ENCODE results near the gene SOX1. TPM values are rescaled to one million over a fixed set of nuclear protein-coding genes. Genes with fewer than 3 reads are reported as not detected.

The SOX1 gene
- total RNA-seq, 2 donors from 2014 or later = not detected

DNA sequence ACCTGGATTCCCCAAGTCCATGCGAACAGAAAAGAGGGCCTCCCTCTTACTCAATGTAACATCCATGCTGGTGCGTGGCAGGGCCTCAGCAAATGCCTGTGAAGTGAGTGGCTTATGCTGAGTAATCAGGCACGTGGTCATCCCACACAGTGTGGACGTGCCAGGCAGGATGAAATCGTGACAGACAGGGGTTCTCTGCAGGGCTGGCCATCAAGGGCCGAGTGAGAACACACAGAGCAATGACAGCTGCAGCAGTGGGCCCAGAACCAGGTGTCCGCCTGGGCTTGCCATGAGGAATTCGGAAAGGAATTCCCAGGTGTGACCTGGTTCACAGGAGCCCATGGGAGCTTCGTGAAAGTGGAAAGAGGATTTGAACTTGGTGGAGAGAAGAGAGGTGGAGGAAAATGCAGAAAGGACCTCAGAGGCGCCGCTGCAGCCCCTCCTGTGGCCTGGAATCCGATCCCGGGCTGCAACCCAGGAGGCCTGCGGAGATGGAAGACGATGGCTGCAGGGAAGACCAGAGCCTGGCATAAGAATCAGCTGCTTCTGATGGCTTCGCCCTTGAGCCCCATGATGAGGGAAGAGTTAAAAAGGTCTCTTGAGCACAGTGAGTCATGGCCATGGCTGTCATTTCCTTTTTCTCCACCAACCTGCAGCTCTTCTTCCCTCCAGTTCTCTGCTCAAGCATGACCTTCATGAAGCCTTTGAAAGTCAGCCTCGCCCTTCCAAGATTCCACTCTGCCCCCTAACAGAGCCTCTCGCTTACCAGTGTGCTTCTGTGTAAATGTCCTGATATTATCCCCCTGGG, 34.6 kb upstream of the SOX1 start:
- DNase-seq (peak; percentile 63 to 82 (median 73)), ATAC-seq (peak; percentile 82)
- TF ChIP-seq POLR2A (IDR thresholded peaks at IDR 0.05) = no peak
- TF ChIP-seq, protein P1, sequence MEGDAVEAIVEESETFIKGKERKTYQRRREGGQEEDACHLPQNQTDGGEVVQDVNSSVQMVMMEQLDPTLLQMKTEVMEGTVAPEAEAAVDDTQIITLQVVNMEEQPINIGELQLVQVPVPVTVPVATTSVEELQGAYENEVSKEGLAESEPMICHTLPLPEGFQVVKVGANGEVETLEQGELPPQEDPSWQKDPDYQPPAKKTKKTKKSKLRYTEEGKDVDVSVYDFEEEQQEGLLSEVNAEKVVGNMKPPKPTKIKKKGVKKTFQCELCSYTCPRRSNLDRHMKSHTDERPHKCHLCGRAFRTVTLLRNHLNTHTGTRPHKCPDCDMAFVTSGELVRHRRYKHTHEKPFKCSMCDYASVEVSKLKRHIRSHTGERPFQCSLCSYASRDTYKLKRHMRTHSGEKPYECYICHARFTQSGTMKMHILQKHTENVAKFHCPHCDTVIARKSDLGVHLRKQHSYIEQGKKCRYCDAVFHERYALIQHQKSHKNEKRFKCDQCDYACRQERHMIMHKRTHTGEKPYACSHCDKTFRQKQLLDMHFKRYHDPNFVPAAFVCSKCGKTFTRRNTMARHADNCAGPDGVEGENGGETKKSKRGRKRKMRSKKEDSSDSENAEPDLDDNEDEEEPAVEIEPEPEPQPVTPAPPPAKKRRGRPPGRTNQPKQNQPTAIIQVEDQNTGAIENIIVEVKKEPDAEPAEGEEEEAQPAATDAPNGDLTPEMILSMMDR (IDR thresholded peaks at IDR 0.05) = no peak
- Histone ChIP-seq H3K27ac (no peak overlapping the region), H3K9me3 (no peaks in the 10 kb centered on the region), H3K36me3 (replicated peaks in 1 of 2; ENCODE audit: insufficient read depth in 1 of 2, low read depth in 2 of 2) (no peaks in the 10 kb centered on the region), H3K27me3 (no peaks in the 10 kb centered on the region), H3K4me1 (peaks cover 8% of the 10 kb centered on the region), H3K4me3 (no peak overlapping the region)
- 55 to 58% methylated on average over 17 to 18 of the region's 18 CpGs for WGBS, 2 donors
- intact Hi-C loops (cut with DNase I) = no loop called here

DNA sequence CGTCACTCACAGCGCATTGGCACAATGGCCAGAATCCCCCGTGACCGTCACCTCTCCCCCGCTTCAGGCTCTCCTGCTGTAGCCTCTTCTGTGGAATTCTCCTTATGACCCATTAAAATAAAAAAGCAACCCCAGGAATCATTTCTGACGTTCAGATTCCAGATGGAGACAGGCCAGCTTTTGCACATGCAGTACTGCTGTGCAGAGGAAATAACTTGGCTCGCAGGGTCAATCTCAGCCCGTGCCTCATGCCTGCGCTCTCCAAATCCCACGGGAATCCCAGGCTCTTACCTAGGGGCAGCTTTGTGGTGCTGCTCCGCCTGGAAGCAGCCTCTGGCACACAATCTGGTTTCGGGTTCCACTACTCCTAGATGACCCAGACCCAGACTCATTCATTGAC, 32.7 kb upstream of the SOX1 start:
- Histone ChIP-seq H3K9me3 (no peaks in the 10 kb centered on the region), H3K4me3 (no peak overlapping the region), H3K36me3 (replicated peaks in 1 of 2; ENCODE audit: insufficient read depth in 1 of 2, low read depth in 2 of 2) (no peaks in the 10 kb centered on the region), H3K27me3 (no peaks in the 10 kb centered on the region), H3K4me1 (peaks cover 8% of the 10 kb centered on the region), H3K27ac (no peak overlapping the region)
- intact Hi-C loops (cut with DNase I) = no loop called here
- whole genome bisulfite sequencing, 2 donors = 73 to 81% methylated on average over 12 of the region's 12 CpGs
- TF ChIP-seq, protein P1 (IDR thresholded peaks at IDR 0.05) = no peak
- TF ChIP-seq POLR2A (IDR thresholded peaks at IDR 0.05) = no peak
- DNase-seq (no peak), ATAC-seq (no peak)

DNA sequence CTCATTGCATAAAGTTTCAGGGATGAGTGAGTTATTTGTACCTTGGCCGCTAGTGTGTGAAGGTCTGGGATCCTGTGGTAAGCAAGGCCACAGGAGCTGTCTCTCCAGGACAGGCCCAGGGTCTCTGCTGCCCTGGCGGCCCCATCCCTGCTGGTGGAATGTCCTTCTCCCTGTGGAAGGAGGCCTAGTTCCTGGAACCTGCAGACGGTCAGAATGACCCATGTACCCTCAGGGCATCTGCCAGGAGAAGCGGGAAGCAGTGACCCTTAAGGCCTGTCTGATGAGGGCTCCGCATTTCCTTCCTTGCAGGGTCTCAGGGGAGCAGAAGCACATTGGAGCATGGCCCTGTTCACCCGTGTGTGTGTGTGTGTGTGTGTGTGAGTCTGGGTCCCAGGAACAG, 32.1 kb upstream of the SOX1 start:
- Histone ChIP-seq H3K36me3 (replicated peaks in 1 of 2; ENCODE audit: insufficient read depth in 1 of 2, low read depth in 2 of 2) (no peaks in the 10 kb centered on the region), H3K27me3 (no peaks in the 10 kb centered on the region), H3K4me3 (no peak overlapping the region), H3K9me3 (no peaks in the 10 kb centered on the region), H3K27ac (no peak overlapping the region), H3K4me1 (peaks cover 8% of the 10 kb centered on the region)
- 74 to 85% methylated on average over 6 of the region's 6 CpGs for WGBS, 2 donors
- DNase-seq (no peak), ATAC-seq (no peak)
- intact Hi-C loops (cut with DNase I) = no loop called here
- TF ChIP-seq POLR2A (IDR thresholded peaks at IDR 0.05) = no peak
- TF ChIP-seq, protein P1 (IDR thresholded peaks at IDR 0.05) = no peak

DNA sequence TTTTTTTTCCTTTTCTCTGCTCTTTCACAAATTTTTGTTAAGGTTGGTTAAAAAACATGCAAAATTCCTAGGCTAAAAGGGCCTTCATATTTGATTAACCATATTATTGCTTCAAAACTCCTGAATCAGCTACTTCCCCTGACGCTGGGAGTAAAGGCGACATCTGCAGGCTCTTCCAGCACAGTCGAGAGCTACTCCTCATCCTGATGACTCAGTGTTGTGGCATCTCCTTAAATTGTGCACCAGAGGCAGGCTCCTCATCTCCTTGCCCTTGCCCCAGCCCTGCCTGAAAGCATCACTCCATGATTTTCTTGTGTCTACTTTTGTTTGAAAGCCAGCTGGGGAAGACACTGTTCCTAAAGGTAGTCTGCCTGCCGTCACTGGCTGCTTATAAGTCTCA, 24.5 kb upstream of the SOX1 start:
- no peak overlapping the region for H3K4me3 ChIP-seq
- ATAC-seq = no peak
- no peaks in the 10 kb centered on the region for H3K4me1 ChIP-seq
- H3K9me3 ChIP-seq = no peaks in the 10 kb centered on the region
- WGBS, 2 donors = 55 to 69% methylated on average over 4 of the region's 4 CpGs
- intact Hi-C loops (cut with DNase I) = no loop called here
- no peak overlapping the region for H3K27ac ChIP-seq
- DNase-seq = no peak
- no peaks in the 10 kb centered on the region for H3K36me3 ChIP-seq (replicated peaks in 1 of 2; ENCODE audit: insufficient read depth in 1 of 2, low read depth in 2 of 2)
- H3K27me3 ChIP-seq = no peaks in the 10 kb centered on the region
- no peak for TF ChIP-seq POLR2A (IDR thresholded peaks at IDR 0.05)
- TF ChIP-seq, protein P1 (IDR thresholded peaks at IDR 0.05) = no peak

DNA sequence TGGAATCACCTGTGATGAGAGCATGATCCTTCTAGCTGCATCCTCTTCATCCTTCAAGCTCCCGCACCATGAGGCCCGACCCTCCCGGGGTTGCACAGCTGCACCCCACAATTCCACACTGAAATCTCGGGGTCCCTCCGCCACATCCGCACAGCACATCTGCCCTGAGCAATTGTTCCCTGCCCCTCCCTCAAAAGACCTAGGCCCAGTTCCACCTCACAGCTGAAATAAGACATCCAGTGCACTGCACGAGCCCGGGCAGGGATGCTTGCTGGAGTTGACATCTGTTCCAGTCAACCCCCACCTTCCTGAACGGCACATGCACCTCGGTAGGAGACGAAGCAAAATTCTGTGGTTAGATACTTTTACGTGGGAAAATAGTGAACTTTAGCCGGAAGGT, 14.7 kb upstream of the SOX1 start:
- TF ChIP-seq POLR2A (IDR thresholded peaks at IDR 0.05) = no peak
- TF ChIP-seq, protein P1 (IDR thresholded peaks at IDR 0.05) = no peak
- no peak for DNase-seq
- no peaks in the 10 kb centered on the region for H3K9me3 ChIP-seq
- H3K27me3 ChIP-seq = peaks cover 4 to 39% of the 10 kb centered on the region in 2 donors
- intact Hi-C loops (cut with DNase I) = no loop called here
- no peak for ATAC-seq
- H3K4me1 ChIP-seq = peaks cover 17% of the 10 kb centered on the region
- no peak overlapping the region for H3K27ac ChIP-seq
- H3K4me3 ChIP-seq = no peak overlapping the region
- no peaks in the 10 kb centered on the region for H3K36me3 ChIP-seq (replicated peaks in 1 of 2; ENCODE audit: insufficient read depth in 1 of 2, low read depth in 2 of 2)
- WGBS, 2 donors = 31 to 40% methylated on average over 13 of the region's 13 CpGs

Measured in body of pancreas (tissue), 4 donors.